Right lobe of liver (tissue), 6 donors: ENCODE results near the gene ZBTB12. TPM values are rescaled to one million over a fixed set of nuclear protein-coding genes. Genes with fewer than 3 reads are reported as not detected.

Experiments
- ATAC-seq, 4 donors: fragments of 200-7000 bp; cut with Tn5 transposase; one replicate each; pipeline ENCODE4 v1.9.1; 2020; ENCODE audit warnings: mild to moderate bottlenecking in 4 of 4, moderate library complexity in 4 of 4
- DNase-seq, 3 donors: peaks; one replicate each; pipeline ENCODE4 v3.0.0-alpha.2; 2020
- H3K27ac ChIP-seq, 3 donors: fragments of 200-600 bp; one replicate each; pipeline ENCODE4 v1.8.0; 2022
- H3K27me3 ChIP-seq, 2 donors: fragments of 200-600 bp; one replicate each; pipeline ENCODE4 v1.8.0; 2022
- H3K36me3 ChIP-seq, 4 donors: fragments of 200-600 bp; sonication (generic) in 1 of 4; one replicate each; pipeline versions ENCODE4 v1.5.1 to v1.8.0; 2017 to 2022; ENCODE audit warnings: control low read depth in 1 of 4
- H3K4me1 ChIP-seq, 4 donors: fragments of 200-600 bp; sonication (generic) in 1 of 4; one replicate each; pipeline versions ENCODE4 v1.5.1 to v1.8.0; 2017 to 2022; ENCODE audit warnings: control low read depth in 1 of 4
- H3K4me3 ChIP-seq, 3 donors: fragments of 200-600 bp; one replicate each; pipeline ENCODE4 v1.8.0; 2022
- H3K9me3 ChIP-seq, 4 donors: fragments of 200-600 bp; sonication (generic) in 1 of 4; one replicate each; pipeline versions ENCODE4 v1.5.1 to v1.8.0; 2017 to 2022; ENCODE audit warnings: control low read depth in 1 of 4
- POLR2A ChIP-seq: fragments of 450-650 bp; IDR thresholded peaks from one replicate; pipeline ENCODE4 v1.6.1; 2017; ENCODE audit warnings: antibody characterized with exemption, mild to moderate bottlenecking
- WGBS: methylation state at CpG from one replicate; pipeline ENCODE4 v1.1.6; 2018; ENCODE audit warnings: low coverage, low lambda C conversion rate; ENCODE audit not compliant: insufficient coverage; ENCODE audit errors: missing lambda C conversion rate; 5-methylcytosine and 5-hydroxymethylcytosine counted together
- intact Hi-C, 2 donors: fragments of 100-400 bp; cut with DNase I; formaldehyde crosslinking; loops; one replicate each; pipeline versions ENCODE4 v1.11.2 to v1.14.1; 2022
- long read RNA-seq: library from polyadenylated mRNA; unstranded; transcript quantifications from one replicate; pipeline ENCODE4 v2.0.0, GENCODE V29; 2019
- total RNA-seq, 6 experiments: library from RNA; depleted of rRNA in 2 of 6; stranded (reverse); fragments of >200 nt in 2 of 6; fragmentation: NEBNext Ultra II Directional in 3 of 6; extraction: Animal tissue kit (Norgen Biotek cat#: 25700) in 3 of 6; gene quantifications; one replicate each; pipeline versions ENCODE4 v1.1.0 to v1.2.4, GENCODE V29; 2016 to 2023
- TF ChIP-seq, protein P1 (sequence below), 4 donors: fragments of 200-600 bp in 3 of 4; fragments of 450-650 bp in 1 of 4; IDR thresholded peaks; one replicate each; pipeline versions ENCODE4 v1.5.1 to v1.8.0; 2016 to 2022; ENCODE audit warnings: antibody characterized with exemption in 4 of 4, mild to moderate bottlenecking in 2 of 4
- donor health status: DM: no; HTN: yes; CAD: no.
- donor health status: DM: no; HTN: no; CAD: no.
- donor health status: DM: no; HTN: no; CAD: no.
- donor health status: DM: no; HTN: yes; CAD: no.
- donor health status: DM: no; HTN: yes; CAD: no.

ZBTB12 gene, protein sequence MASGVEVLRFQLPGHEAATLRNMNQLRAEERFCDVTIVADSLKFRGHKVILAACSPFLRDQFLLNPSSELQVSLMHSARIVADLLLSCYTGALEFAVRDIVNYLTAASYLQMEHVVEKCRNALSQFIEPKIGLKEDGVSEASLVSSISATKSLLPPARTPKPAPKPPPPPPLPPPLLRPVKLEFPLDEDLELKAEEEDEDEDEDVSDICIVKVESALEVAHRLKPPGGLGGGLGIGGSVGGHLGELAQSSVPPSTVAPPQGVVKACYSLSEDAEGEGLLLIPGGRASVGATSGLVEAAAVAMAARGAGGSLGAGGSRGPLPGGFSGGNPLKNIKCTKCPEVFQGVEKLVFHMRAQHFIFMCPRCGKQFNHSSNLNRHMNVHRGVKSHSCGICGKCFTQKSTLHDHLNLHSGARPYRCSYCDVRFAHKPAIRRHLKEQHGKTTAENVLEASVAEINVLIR
- total RNA-seq = under 1 TPM in 5 of 6 experiments, not detected in 1; 0.25 to 0.82 (median 0.51) TPM
- long read RNA-seq, partial matches to known transcripts = 0 of 2 reads
- long read RNA-seq, other reads (novel, unspliced or antisense) = 2 of 2 reads

DNA sequence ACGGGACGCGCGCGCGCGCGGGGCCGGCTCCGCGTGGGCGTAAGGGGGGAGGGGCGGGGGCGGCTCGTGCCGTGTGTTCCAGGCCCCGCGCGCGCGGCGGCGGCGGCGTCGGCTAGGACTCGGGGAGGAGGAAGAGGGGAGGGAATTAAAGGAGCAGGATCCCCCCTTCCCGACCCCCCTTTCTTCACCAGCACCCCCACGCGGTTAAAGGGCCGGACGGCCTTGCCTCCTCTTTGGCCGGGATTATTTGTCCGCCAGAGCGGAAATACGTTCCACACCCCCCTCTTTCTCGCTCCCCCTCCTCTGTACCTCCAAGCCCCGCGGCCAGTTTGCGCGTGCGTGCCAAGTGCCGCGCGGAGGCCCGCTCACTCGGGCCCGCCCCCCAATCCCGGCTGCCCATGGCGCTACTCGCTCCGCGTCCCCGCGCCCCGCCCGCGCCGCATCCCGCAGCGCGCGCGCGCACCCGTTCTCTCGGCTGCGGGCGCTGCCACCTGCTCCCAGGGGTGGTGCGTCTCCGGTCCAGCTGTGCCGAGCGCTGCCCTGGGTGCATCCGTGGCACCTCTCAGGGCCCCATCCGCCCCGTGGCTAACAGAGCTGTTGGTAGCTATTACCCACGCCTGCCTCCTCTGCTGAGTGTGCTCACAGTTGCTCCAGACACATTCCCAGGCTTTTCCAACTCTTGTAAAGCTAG lies at the start of gene ZBTB12:
Gene ZBTB12 (minus strand): TSS at position 134 of the 691 bp plus-strand sequence. CDS start 781 bp downstream, outside the sequence.
- Histone ChIP-seq H3K4me3 (peak within 1 kb of the TSS; percentile 31 to 61 (median 60)), H3K4me1 (peaks cover 0 to 15% (median under 1%) of the 10 kb centered on the region in 4 donors), H3K9me3 (no peaks in the 10 kb centered on the region), H3K27me3 (no peaks in the 10 kb centered on the region), H3K36me3 (no peaks in the 10 kb centered on the region), H3K27ac (peak within 1 kb of the TSS; percentile 22 to 69 (median 62))
- DNase-seq (peak; percentile 90 to 94 (median 93)), ATAC-seq (peak; percentile 73 to 84 (median 78))
- intact Hi-C loops = loop anchor here in 1 of 2 donors (10.0 kb wide), 1 partner anchor 53 kb away; the partner anchor contains the start of genes NELFE and SKIC2
- 0% methylated on average over 11 of the region's 77 CpGs for WGBS
- TF ChIP-seq, protein P1, sequence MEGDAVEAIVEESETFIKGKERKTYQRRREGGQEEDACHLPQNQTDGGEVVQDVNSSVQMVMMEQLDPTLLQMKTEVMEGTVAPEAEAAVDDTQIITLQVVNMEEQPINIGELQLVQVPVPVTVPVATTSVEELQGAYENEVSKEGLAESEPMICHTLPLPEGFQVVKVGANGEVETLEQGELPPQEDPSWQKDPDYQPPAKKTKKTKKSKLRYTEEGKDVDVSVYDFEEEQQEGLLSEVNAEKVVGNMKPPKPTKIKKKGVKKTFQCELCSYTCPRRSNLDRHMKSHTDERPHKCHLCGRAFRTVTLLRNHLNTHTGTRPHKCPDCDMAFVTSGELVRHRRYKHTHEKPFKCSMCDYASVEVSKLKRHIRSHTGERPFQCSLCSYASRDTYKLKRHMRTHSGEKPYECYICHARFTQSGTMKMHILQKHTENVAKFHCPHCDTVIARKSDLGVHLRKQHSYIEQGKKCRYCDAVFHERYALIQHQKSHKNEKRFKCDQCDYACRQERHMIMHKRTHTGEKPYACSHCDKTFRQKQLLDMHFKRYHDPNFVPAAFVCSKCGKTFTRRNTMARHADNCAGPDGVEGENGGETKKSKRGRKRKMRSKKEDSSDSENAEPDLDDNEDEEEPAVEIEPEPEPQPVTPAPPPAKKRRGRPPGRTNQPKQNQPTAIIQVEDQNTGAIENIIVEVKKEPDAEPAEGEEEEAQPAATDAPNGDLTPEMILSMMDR (IDR thresholded peaks at IDR 0.05) = no peak
- peak; percentile 58 for TF ChIP-seq POLR2A

DNA sequence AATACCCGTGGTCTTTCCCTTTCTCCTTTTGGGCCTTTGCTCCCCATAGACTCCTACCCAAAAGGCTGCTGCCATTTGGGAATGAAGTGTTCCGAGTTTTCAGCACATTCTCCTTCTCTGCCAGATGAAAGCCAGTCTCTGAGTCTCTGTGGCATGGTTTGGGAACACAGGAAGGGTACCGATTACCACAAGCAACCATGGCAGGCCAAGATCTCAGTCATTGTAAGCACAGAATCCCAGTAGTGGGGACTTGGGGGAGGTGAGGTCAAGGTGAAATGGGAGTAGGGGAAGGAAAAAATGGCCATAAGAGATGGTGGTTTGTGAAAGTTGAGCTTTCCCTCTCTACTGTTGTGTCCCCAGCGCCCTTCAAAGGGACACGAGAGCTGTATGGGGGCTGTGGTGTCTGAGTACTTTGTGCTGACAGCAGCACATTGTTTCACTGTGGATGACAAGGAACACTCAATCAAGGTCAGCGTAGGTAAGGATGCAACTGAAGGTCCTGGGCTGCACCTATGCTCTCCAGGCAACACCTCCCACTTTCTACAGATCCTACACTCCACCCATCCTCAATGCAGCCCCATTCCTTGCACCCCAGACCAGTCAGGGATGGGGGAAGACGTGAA lies 48.2 kb upstream of the ZBTB12 start:
- no peak overlapping the region for H3K4me3 ChIP-seq
- peaks cover 0 to 76% (median 31%) of the 10 kb centered on the region in 4 donors for H3K36me3 ChIP-seq
- DNase-seq (no peak), ATAC-seq (no peak)
- no peaks in the 10 kb centered on the region for H3K27me3 ChIP-seq
- intact Hi-C loops = loop anchor here in 1 of 2 donors (10.0 kb wide), 1 partner anchor 45 kb away; the partner anchor contains the start of gene ZBTB12
- H3K4me1 ChIP-seq = peaks cover 0 to 20% (median 2%) of the 10 kb centered on the region in 4 donors
- 78% methylated on average over 7 of the region's 7 CpGs for WGBS
- no peaks in the 10 kb centered on the region for H3K9me3 ChIP-seq
- H3K27ac ChIP-seq = no peak overlapping the region
- no peak for TF ChIP-seq POLR2A
- TF ChIP-seq, protein P1 (IDR thresholded peaks at IDR 0.05) = no peak

DNA sequence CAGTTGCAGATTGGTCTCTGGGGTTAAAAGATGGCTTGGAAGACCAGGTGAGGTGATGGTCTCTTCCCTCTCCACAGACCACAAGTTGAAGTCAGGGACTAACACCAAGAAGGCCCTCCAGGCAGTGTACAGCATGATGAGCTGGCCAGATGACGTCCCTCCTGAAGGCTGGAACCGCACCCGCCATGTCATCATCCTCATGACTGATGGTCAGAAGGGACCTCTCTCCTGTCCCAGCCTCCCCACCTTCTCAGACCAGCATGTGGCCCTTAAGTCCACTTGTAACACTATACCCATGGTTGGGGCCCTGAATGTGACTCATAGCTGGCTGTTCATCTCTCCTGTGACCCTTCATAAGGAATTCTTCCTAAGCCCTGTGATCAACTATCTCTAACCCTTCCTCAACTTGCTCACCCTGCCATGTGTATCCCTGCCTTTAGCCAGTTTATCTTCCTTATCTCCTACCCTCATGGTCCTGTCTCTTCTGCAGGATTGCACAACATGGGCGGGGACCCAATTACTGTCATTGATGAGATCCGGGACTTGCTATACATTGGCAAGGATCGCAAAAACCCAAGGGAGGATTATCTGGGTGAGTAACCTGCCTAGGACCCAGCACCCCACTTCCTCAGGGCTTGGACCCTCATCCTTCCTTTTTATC lies 47.0 kb upstream of the ZBTB12 start:
- Histone ChIP-seq H3K27ac (peak overlapping the region in 1 of 3 donors; percentile 18), H3K9me3 (no peaks in the 10 kb centered on the region), H3K36me3 (peaks cover 0 to 70% (median 30%) of the 10 kb centered on the region in 4 donors), H3K4me1 (peaks cover 0 to 31% (median 9%) of the 10 kb centered on the region in 4 donors), H3K27me3 (no peaks in the 10 kb centered on the region), H3K4me3 (no peak overlapping the region)
- TF ChIP-seq, protein P1 (IDR thresholded peaks at IDR 0.05) = no peak
- TF ChIP-seq POLR2A = no peak
- 46% methylated on average over 3 of the region's 6 CpGs for WGBS
- peak in 1 of 4 donors; percentile 0 for ATAC-seq
- DNase-seq = no peak
- intact Hi-C loops = no loop called here

DNA sequence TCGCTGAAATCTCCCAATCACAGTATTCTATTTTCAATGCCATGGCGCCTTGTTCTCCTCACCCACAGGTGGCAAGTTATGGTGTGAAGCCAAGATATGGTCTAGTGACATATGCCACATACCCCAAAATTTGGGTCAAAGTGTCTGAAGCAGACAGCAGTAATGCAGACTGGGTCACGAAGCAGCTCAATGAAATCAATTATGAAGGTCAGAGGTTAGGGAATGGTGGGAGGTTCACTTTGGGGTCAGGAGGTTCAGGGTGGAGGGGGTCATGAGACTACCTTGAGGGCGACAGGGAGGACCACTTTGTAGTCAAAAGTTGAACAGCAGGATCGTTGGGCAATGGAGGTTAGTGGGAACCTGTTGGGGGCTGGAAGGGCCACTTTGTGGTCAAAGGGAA lies 46.4 kb upstream of the ZBTB12 start:
- no peak for TF ChIP-seq POLR2A
- TF ChIP-seq, protein P1 (IDR thresholded peaks at IDR 0.05) = no peak
- peak overlapping the region in 2 of 3 donors; percentile 78 to 92 for H3K4me3 ChIP-seq
- H3K27ac ChIP-seq = peak overlapping the region in 2 of 3 donors; percentile 91 to 96
- ATAC-seq (no peak), DNase-seq (no peak)
- peaks cover 0 to 36% (median 12%) of the 10 kb centered on the region in 4 donors for H3K4me1 ChIP-seq
- 40% methylated on average over 4 of the region's 5 CpGs for WGBS
- no peaks in the 10 kb centered on the region for H3K27me3 ChIP-seq
- intact Hi-C loops = no loop called here
- peaks cover 0 to 69% (median 28%) of the 10 kb centered on the region in 4 donors for H3K36me3 ChIP-seq
- H3K9me3 ChIP-seq = no peaks in the 10 kb centered on the region
